OCI-LY1 (cell line): ENCODE measurements around the gene LMF2.

Experiments
- H2AFZ ChIP-seq: fragments of 200-600 bp; sonication (generic), shearing (Covaris generic); 2 replicates; pipeline ENCODE4 v1.6.0; 2014; ENCODE audit warnings: antibody characterized with exemption, mild to moderate bottlenecking, low read length
- H3F3A ChIP-seq: fragments of 200-600 bp; sonication (generic), shearing (Covaris generic); 2 replicates; pipeline ENCODE4 v1.6.0; 2014; ENCODE audit warnings: mild to moderate bottlenecking, antibody characterized with exemption, low read length, moderate library complexity; ENCODE audit not compliant: insufficient read depth
- H3K27ac ChIP-seq: fragments of 200-600 bp; sonication (generic); 2 replicates; pipeline ENCODE4 v1.5.1; 2014; ENCODE audit warnings: low read length, mixed run types, mild to moderate bottlenecking, low read depth; ENCODE audit not compliant: poor library complexity, severe bottlenecking
- H3K27me3 ChIP-seq: fragments of 200-600 bp; sonication (generic); 2 replicates; pipeline ENCODE4 v1.6.0; 2014; ENCODE audit warnings: antibody characterized with exemption, mild to moderate bottlenecking, low read length, moderate library complexity; ENCODE audit not compliant: insufficient read depth
- H3K36me3 ChIP-seq: fragments of 200-600 bp; sonication (generic); 2 replicates; pipeline ENCODE4 v1.6.1; 2014; ENCODE audit warnings: mild to moderate bottlenecking, antibody characterized with exemption, low read length, moderate library complexity, mixed read lengths; ENCODE audit not compliant: insufficient read depth
- H3K4me1 ChIP-seq: fragments of 200-600 bp; sonication (generic); 2 replicates; pipeline ENCODE4 v1.5.1; 2014; ENCODE audit warnings: mild to moderate bottlenecking, low read length, moderate library complexity; ENCODE audit not compliant: insufficient read depth, severe bottlenecking
- H3K4me2 ChIP-seq: fragments of 200-600 bp; sonication (generic), shearing (Covaris generic); 2 replicates; pipeline ENCODE4 v1.6.1; 2014; ENCODE audit warnings: low read length
- H3K4me3 ChIP-seq: fragments of 200-600 bp; sonication (generic); 2 replicates; pipeline ENCODE4 v1.5.1; 2014; ENCODE audit warnings: low read length, low read depth, mild to moderate bottlenecking, mixed read lengths; ENCODE audit not compliant: poor library complexity, severe bottlenecking
- H3K79me2 ChIP-seq: fragments of 200-600 bp; shearing (Covaris generic); 2 replicates; pipeline ENCODE4 v1.6.1; 2016; ENCODE audit warnings: mixed run types, low read length, mixed read lengths; ENCODE audit not compliant: insufficient read depth
- H3K9ac ChIP-seq: fragments of 200-600 bp; sonication (generic), shearing (Covaris generic); 2 replicates; pipeline ENCODE4 v1.6.1; 2014; ENCODE audit warnings: mild to moderate bottlenecking, low read length, mixed read lengths
- H3K9me2 ChIP-seq: fragments of 200-600 bp; sonication (generic), shearing (Covaris generic); 2 replicates; pipeline ENCODE4 v1.6.1; 2014; ENCODE audit warnings: low read depth, mild to moderate bottlenecking, low read length, mixed read lengths
- H3K9me3 ChIP-seq: fragments of 200-600 bp; shearing (Covaris generic); 2 replicates; pipeline ENCODE4 v1.6.1; 2014; ENCODE audit warnings: low read length, mixed read lengths
- H4K20me1 ChIP-seq: fragments of 200-600 bp; sonication (generic), shearing (Covaris generic); 2 replicates; pipeline ENCODE4 v1.6.0; 2016; ENCODE audit warnings: mild to moderate bottlenecking, low read length; ENCODE audit not compliant: insufficient read depth
- EZH2 ChIP-seq: fragments of 200-600 bp; sonication (generic), shearing (Covaris generic); IDR thresholded peaks from 2 replicates; pipeline ENCODE4 v1.8.0; 2017; ENCODE audit warnings: borderline replicate concordance, mixed run types, mild to moderate bottlenecking, antibody characterized with exemption, low read length, moderate library complexity, mixed read lengths
- TF ChIP-seq, protein P1 (sequence below): fragments of 200-600 bp; sonication (generic), shearing (Covaris generic); IDR thresholded peaks from 2 replicates; pipeline ENCODE4 v1.5.1; 2017; ENCODE audit warnings: mild to moderate bottlenecking, antibody characterized with exemption, low read length, moderate library complexity, mixed read lengths

The LMF2 gene

DNA sequence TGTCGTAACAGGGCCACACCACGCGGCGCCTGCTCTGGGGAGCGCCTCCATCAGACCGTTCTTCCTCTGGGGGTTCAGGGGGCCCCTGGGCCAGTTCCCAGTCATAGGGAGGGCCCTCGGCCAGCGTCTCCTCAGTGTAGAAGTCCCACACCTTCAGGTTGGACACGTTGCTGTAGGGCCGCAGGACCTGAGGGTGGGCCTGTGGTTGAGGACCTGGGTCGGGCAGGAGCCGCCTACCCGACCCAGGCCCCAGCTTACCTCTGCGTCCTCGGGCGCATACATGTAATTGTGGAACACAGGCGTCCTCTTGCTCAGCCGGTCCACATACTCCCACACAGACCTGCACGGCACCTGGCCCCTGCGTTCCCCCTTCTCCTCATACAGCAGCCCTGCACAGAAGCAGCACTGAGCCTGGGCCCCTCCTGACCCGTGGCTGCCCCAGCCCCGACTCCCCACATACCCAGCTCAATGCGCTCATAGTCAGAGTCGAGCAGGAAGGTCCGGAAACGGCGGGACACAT is 52.9 kb downstream of the LMF2 start:
- TF ChIP-seq, protein P1, sequence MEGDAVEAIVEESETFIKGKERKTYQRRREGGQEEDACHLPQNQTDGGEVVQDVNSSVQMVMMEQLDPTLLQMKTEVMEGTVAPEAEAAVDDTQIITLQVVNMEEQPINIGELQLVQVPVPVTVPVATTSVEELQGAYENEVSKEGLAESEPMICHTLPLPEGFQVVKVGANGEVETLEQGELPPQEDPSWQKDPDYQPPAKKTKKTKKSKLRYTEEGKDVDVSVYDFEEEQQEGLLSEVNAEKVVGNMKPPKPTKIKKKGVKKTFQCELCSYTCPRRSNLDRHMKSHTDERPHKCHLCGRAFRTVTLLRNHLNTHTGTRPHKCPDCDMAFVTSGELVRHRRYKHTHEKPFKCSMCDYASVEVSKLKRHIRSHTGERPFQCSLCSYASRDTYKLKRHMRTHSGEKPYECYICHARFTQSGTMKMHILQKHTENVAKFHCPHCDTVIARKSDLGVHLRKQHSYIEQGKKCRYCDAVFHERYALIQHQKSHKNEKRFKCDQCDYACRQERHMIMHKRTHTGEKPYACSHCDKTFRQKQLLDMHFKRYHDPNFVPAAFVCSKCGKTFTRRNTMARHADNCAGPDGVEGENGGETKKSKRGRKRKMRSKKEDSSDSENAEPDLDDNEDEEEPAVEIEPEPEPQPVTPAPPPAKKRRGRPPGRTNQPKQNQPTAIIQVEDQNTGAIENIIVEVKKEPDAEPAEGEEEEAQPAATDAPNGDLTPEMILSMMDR: no peak
- TF ChIP-seq EZH2: no peak
- Histone ChIP-seq H3K36me3 (peaks cover 89% of the 10 kb centered on the region), H3K9me3 (no peaks in the 10 kb centered on the region), H3K27ac (no peak overlapping the region), H3K4me3 (no peak overlapping the region), H3K9ac (no peak overlapping the region), H3K79me2 (no peaks in the 10 kb centered on the region), H3K4me1 (peaks cover 20% of the 10 kb centered on the region), H3F3A (0 out of 2 replicates have a peak, but pooled peaks cover 4% of the 10 kb centered on the region), H3K4me2 (no peak overlapping the region), H3K9me2 (no peaks in the 10 kb centered on the region), H4K20me1 (no peaks in the 10 kb centered on the region), H2AFZ (no peak overlapping the region), H3K27me3 (no peaks in the 10 kb centered on the region)
